HG02973 (cell line): Measurements from ENCODE around the gene TRANK1.

Experiments used
- ATAC-seq: cut with Tn5 transposase; IDR thresholded peaks from one replicate; pipeline ENCODE4 v1.9.1; 2021; ENCODE audit warnings: moderate library complexity; ENCODE audit not compliant: unreplicated experiment

Gene TRANK1

GRCh38 chr3:36811768-36812167, 133.1 kb downstream of the TRANK1 start:
- ATAC-seq, result no peak

- ATAC-seq, result no peak
These were observed 140.4 kb downstream of the TRANK1 start for GRCh38 chr3:36804295-36805055.

- no peak for ATAC-seq
These were observed 141.6 kb downstream of the TRANK1 start for GRCh38 chr3:36803091-36803791.

- ATAC-seq, result no peak
These were observed 144.2 kb downstream of the TRANK1 start for GRCh38 chr3:36800533-36801116.

GRCh38 chr3:36796881-36797280, 148.0 kb downstream of the TRANK1 start:
- no peak for ATAC-seq

GRCh38 chr3:36796161-36796560, 148.7 kb downstream of the TRANK1 start:
- ATAC-seq, result no peak

GRCh38 chr3:36795622-36796021, 149.2 kb downstream of the TRANK1 start:
- ATAC-seq, result no peak

- ATAC-seq, result no peak
These were observed 152.5 kb downstream of the TRANK1 start for GRCh38 chr3:36792342-36792741.

GRCh38 chr3:36790765-36791164, 154.1 kb downstream of the TRANK1 start:
- ATAC-seq, result no peak

GRCh38 chr3:36786921-36787890, 157.6 kb downstream of the TRANK1 start:
- ATAC-seq, result no peak

GRCh38 chr3:36784138-36784635, 160.7 kb downstream of the TRANK1 start:
- ATAC-seq, result no peak

- ATAC-seq, result peak; percentile 66
These were observed 167.2 kb downstream of the TRANK1 start for GRCh38 chr3:36777424-36778218.
